Vein endothelial cell (primary cell): Measurements from ENCODE around the gene PTPRCAP. TPM values are rescaled to one million over a fixed set of nuclear protein-coding genes. Genes with fewer than 3 reads are reported as not detected.

Source experiments
- small RNA-seq: library from RNA; depleted of rRNA; stranded (forward); fragments of <200 nt; gene quantifications from one replicate; pipeline ENCODE3, GENCODE V24; 2012
- total RNA-seq: library from RNA; depleted of rRNA; stranded (reverse); fragments of >200 nt; gene quantifications from 2 replicates; pipeline ENCODE4 v1.2.3, GENCODE V29; 2012

The PTPRCAP gene
- total RNA-seq: 0.19 and 0.33 TPM in 2 replicates

GRCh38 chr11:67437082-67437808, at the start of gene PTPRCAP:
Gene PTPRCAP, minus strand, starts transcription at chr11:67437682. Its CDS starts 63 bp downstream, at chr11:67437619.

GRCh38 chr11:67482827-67483798, 45.6 kb upstream of the PTPRCAP start, which contains the start of gene AIP:
Gene AIP, plus strand, starts transcription at chr11:67483026. Its CDS starts 133 bp downstream, at chr11:67483159.

GRCh38 chr11:67468759-67469507, 31.5 kb upstream of the PTPRCAP start, which contains the start of gene TMEM134:
Gene TMEM134, minus strand, starts transcription at chr11:67469251. Its CDS starts 59 bp downstream, at chr11:67469192.

GRCh38 chr11:67455054-67455453, 17.6 kb upstream of the PTPRCAP start, which contains the start of gene CABP4:
Gene CABP4, plus strand, starts transcription at chr11:67455354. Its CDS starts 70 bp downstream, at chr11:67455424.

GRCh38 chr11:67452141-67452952, 14.9 kb upstream of the PTPRCAP start, which contains the start of gene GPR152:
Gene GPR152, minus strand, starts transcription at chr11:67452729. Its CDS starts 5 bp downstream, at chr11:67452724.

GRCh38 chr11:67428052-67429001, 9.2 kb downstream of the PTPRCAP start, which contains the start of gene RPS6KB2:
Gene RPS6KB2, plus strand, starts transcription at chr11:67428494. Its CDS starts 52 bp downstream, at chr11:67428546.

GRCh38 chr11:67415501-67416304, 21.8 kb downstream of the PTPRCAP start, which contains the start of gene CARNS1:
Gene CARNS1, plus strand, starts transcription at chr11:67415678. Its CDS starts 522 bp downstream, at chr11:67416200.

GRCh38 chr11:67401495-67402191, 35.8 kb downstream of the PTPRCAP start, which contains the start of gene PPP1CA:
Gene PPP1CA, minus strand, starts transcription at chr11:67401858. Its CDS starts 76 bp downstream, at chr11:67401782.

GRCh38 chr11:67391304-67392182, 45.9 kb downstream of the PTPRCAP start, which contains the start of gene RAD9A:
Gene RAD9A, plus strand, starts transcription at chr11:67391986. Its CDS starts 59 bp downstream, at chr11:67392045.

Small RNA genes lying within 50 kb of the gene (small RNA-seq; reads per million reads assigned to genes)
- gene RNU6-1238P: not detected

Other genes with a start within 250 kb of the PTPRCAP start
- 40.5 and 46.1 TPM in 2 replicates for gene GRK2, start 171.2 kb downstream of the PTPRCAP start, total RNA-seq
- 25.5 and 38.4 TPM in 2 replicates for gene ANKRD13D, start 148.4 kb downstream of the PTPRCAP start, total RNA-seq
- 11.4 and 12.1 TPM in 2 replicates for gene SSH3, start 134.2 kb downstream of the PTPRCAP start, total RNA-seq
- 53.0 and 75.8 TPM in 2 replicates for gene POLD4, start 84.1 kb downstream of the PTPRCAP start, total RNA-seq
- 4.6 TPM in 2 replicates for gene CLCF1, start 64.1 kb downstream of the PTPRCAP start, total RNA-seq
- gene RAD9A, start 45.7 kb downstream of the PTPRCAP start, total RNA-seq: 6.7 and 8.8 TPM in 2 replicates
- gene PPP1CA, start 35.8 kb downstream of the PTPRCAP start, total RNA-seq: 275 and 323 TPM in 2 replicates
- gene TBC1D10C, start 33.6 kb downstream of the PTPRCAP start, total RNA-seq: under 0.01 and 0.19 TPM in 2 replicates
- 0.19 and 0.33 TPM in 2 replicates for gene CARNS1, start 22.0 kb downstream of the PTPRCAP start, total RNA-seq
- 43.0 and 44.4 TPM in 2 replicates for gene RPS6KB2, start 9.2 kb downstream of the PTPRCAP start, total RNA-seq
- gene CORO1B, start 5.8 kb upstream of the PTPRCAP start, total RNA-seq: 139 and 168 TPM in 2 replicates
- gene GPR152, start 15.0 kb upstream of the PTPRCAP start, total RNA-seq: not detected in 2 replicates
- gene CABP4, start 17.7 kb upstream of the PTPRCAP start, total RNA-seq: 1.9 and 3.9 TPM in 2 replicates
- gene TMEM134, start 31.6 kb upstream of the PTPRCAP start, total RNA-seq: 24.7 and 32.0 TPM in 2 replicates
- gene AIP, start 45.3 kb upstream of the PTPRCAP start, total RNA-seq: 38.9 and 59.1 TPM in 2 replicates
- 7.3 and 11.4 TPM in 2 replicates for gene PITPNM1, start 67.7 kb upstream of the PTPRCAP start, total RNA-seq
- gene CDK2AP2, start 70.5 kb upstream of the PTPRCAP start, total RNA-seq: 24.2 and 24.6 TPM in 2 replicates
- gene CABP2, start 85.8 kb upstream of the PTPRCAP start, total RNA-seq: not detected in 2 replicates
- 524 and 841 TPM in 2 replicates for gene GSTP1, start 146.1 kb upstream of the PTPRCAP start, total RNA-seq
- 161 and 225 TPM in 2 replicates for gene NDUFV1, start 169.3 kb upstream of the PTPRCAP start, total RNA-seq
- 5.2 and 10.6 TPM in 2 replicates for gene NUDT8, start 192.3 kb upstream of the PTPRCAP start, total RNA-seq
- not detected in 2 replicates for gene TBX10, start 202.1 kb upstream of the PTPRCAP start, total RNA-seq
- gene ACY3, start 213.0 kb upstream of the PTPRCAP start, total RNA-seq: not detected in 2 replicates
- not detected in 2 replicates for gene ALDH3B2, start 236.9 kb upstream of the PTPRCAP start, total RNA-seq